Left ventricle myocardium inferior (tissue), 1 donor: ENCODE measurements around the gene RYR2. TPM values are rescaled to one million over a fixed set of nuclear protein-coding genes. Genes with fewer than 3 reads are reported as not detected.
"Not testable (repeated sequence)": the region's sequence is repeated elsewhere in the genome, so short reads cannot be mapped to it uniquely, and the experiment has no call there.

ENCODE experiments used
- DNase-seq: peaks from one replicate; pipeline ENCODE4 v3.0.0-alpha.2; 2020
- H3K27ac ChIP-seq: fragments of 200-600 bp; replicated peaks from 2 replicates; pipeline ENCODE4 v1.8.0; 2021
- H3K27me3 ChIP-seq: fragments of 200-600 bp; 2 replicates; pipeline ENCODE4 v1.8.0; 2021; ENCODE audit warnings: low read depth
- H3K36me3 ChIP-seq: fragments of 200-600 bp; 2 replicates; pipeline ENCODE4 v1.8.0; 2021
- H3K4me1 ChIP-seq: fragments of 200-600 bp; 2 replicates; pipeline ENCODE4 v1.8.0; 2021
- H3K4me3 ChIP-seq: fragments of 200-600 bp; 2 replicates; pipeline ENCODE4 v1.8.0; 2021; ENCODE audit warnings: mild to moderate bottlenecking, moderate library complexity
- H3K9me3 ChIP-seq: fragments of 200-600 bp; replicated peaks from 2 replicates; pipeline ENCODE4 v1.8.0; 2021
- intact Hi-C: fragments of 100-400 bp; cut with micrococcal nuclease; formaldehyde crosslinking; loops from one replicate; pipeline ENCODE4 v1.11.0; 2022
- total RNA-seq: library from RNA; stranded (reverse); fragmentation: NEBNext Ultra II Directional; extraction: Animal tissue kit (Norgen Biotek cat#: 25700); gene quantifications from one replicate; pipeline ENCODE4 v1.2.1, GENCODE V29; 2021
- TF ChIP-seq, protein P1 (sequence below): fragments of 200-600 bp; IDR thresholded peaks from 2 replicates; pipeline ENCODE4 v1.8.0; 2021; ENCODE audit warnings: antibody characterized with exemption, mild to moderate bottlenecking, borderline replicate concordance
- donor health status: DM: no; HTN: yes; CAD: no; lungs with severe emphysema.

RYR2 gene
- total RNA-seq, 1 donor from 2014 or later, result 783 TPM

GRCh38 chr1:237367758-237368157 is 325.8 kb downstream of the RYR2 start:
- DNase-seq, result no peak
- H3K4me1 ChIP-seq, result peaks cover 10% of the 10 kb centered on the region
- no peaks in the 10 kb centered on the region for H3K27me3 ChIP-seq
- peaks cover 15% of the 10 kb centered on the region for H3K36me3 ChIP-seq
- no peaks in the 10 kb centered on the region for H3K9me3 ChIP-seq
- intact Hi-C loops, result no loop called here
- peak overlapping the region; percentile 13 for H3K27ac ChIP-seq
- H3K4me3 ChIP-seq, result no peak overlapping the region
- TF ChIP-seq, protein P1, sequence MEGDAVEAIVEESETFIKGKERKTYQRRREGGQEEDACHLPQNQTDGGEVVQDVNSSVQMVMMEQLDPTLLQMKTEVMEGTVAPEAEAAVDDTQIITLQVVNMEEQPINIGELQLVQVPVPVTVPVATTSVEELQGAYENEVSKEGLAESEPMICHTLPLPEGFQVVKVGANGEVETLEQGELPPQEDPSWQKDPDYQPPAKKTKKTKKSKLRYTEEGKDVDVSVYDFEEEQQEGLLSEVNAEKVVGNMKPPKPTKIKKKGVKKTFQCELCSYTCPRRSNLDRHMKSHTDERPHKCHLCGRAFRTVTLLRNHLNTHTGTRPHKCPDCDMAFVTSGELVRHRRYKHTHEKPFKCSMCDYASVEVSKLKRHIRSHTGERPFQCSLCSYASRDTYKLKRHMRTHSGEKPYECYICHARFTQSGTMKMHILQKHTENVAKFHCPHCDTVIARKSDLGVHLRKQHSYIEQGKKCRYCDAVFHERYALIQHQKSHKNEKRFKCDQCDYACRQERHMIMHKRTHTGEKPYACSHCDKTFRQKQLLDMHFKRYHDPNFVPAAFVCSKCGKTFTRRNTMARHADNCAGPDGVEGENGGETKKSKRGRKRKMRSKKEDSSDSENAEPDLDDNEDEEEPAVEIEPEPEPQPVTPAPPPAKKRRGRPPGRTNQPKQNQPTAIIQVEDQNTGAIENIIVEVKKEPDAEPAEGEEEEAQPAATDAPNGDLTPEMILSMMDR, result no peak

DNA sequence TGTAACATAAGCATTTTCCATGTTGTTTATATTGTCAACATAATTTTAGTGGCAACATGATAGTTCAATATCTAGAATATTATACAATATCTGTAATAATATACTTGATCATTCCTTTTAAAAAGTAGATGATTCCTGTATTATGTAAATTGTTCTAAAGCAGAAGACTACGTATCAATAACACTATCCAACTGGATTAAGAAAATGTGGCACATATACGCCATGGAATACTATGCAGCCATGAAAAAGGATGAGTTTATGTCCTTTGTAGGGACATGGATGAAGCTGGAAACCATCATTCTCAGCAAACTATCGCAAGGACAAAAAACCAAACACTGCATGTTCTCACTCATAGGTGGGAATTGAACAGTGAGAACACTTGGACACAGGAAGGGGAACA is 329.5 kb downstream of the RYR2 start:
- H3K9me3 ChIP-seq, H3K27ac ChIP-seq, DNase-seq, H3K27me3 ChIP-seq, intact Hi-C loops, H3K4me3 ChIP-seq: not testable (repeated sequence)
- Histone ChIP-seq H3K36me3 (peaks cover 27% of the 10 kb centered on the region), H3K4me1 (peaks cover 32% of the 10 kb centered on the region)

DNA sequence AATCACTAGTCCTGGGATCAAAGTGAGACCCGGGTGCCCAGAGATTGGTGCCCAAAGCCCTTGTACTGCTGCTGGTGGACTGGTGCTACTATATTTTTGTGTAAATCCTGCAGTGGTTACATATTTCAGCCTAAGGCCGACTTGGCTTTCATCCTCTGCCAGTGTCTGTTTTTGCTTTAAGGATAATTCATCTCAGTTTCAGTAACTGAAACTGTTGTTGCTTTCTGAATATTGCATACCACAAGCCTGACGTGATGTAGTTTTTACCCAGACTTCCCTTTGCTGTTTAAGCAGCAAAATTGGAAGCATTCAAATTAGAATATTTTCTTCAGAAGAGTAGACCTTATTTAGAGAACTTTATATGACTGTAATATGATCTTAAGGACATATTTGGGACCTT is 341.8 kb downstream of the RYR2 start:
- TF ChIP-seq, protein P1, result no peak
- peaks cover 26% of the 10 kb centered on the region for H3K36me3 ChIP-seq
- peaks cover 53% of the 10 kb centered on the region for H3K4me1 ChIP-seq
- DNase-seq, result no peak
- peak overlapping the region; percentile 38 for H3K27ac ChIP-seq
- H3K9me3 ChIP-seq, result no peaks in the 10 kb centered on the region
- no peaks in the 10 kb centered on the region for H3K27me3 ChIP-seq
- intact Hi-C loops, result no loop called here
- H3K4me3 ChIP-seq, result no peak overlapping the region

GRCh38 chr1:237384213-237384612 is 342.2 kb downstream of the RYR2 start:
- Histone ChIP-seq H3K4me3 (no peak overlapping the region), H3K36me3 (peaks cover 21% of the 10 kb centered on the region), H3K4me1 (peaks cover 50% of the 10 kb centered on the region), H3K27me3 (no peaks in the 10 kb centered on the region), H3K27ac (peak overlapping the region; percentile 38), H3K9me3 (no peaks in the 10 kb centered on the region)
- intact Hi-C loops, result no loop called here
- TF ChIP-seq, protein P1, result no peak
- DNase-seq, result no peak

DNA sequence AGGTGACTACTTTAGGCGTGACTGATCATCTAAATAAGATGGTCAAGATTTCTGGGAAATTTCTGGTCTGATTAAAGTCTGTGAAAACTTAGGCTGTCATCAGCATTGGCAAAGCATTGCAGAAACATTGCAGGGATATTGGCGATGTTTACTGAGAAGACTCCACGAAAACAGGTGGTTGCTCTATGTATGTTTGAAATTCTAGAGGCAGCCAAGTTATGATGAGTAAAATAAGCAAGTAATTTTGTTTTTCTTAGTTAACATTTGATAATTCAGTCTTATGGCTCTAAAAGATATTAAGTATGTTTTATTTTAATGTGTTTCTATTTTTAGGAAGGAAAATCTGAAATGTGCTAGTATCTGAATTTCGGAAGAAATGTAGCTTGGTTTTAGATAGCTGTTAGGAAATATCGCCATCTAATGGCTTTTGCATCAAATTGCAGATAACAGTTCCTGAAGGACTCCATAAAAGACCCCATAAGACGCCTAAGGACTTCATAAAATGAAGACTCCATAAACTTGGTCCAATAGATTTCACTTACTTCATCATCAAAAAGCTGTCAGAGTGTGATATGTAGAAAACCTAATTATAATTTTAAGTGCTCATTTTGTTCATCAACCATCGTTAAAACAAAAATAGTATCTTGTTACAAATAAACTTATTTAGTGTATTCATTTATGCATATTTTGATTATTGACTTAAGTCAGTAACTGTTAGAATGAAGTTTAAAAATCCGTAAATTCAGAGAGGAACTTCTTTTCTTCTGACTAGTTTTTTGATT is 344.6 kb downstream of the RYR2 start:
- Histone ChIP-seq H3K27ac (peak overlapping the region; percentile 32), H3K4me1 (peaks cover 40% of the 10 kb centered on the region), H3K4me3 (no peak overlapping the region), H3K27me3 (no peaks in the 10 kb centered on the region), H3K36me3 (peaks cover 26% of the 10 kb centered on the region), H3K9me3 (no peaks in the 10 kb centered on the region)
- intact Hi-C loops, result no loop called here
- TF ChIP-seq, protein P1, result peak; percentile 67
- no peak for DNase-seq

GRCh38 chr1:237387144-237387505 is 345.1 kb downstream of the RYR2 start:
- TF ChIP-seq, protein P1, result no peak
- DNase-seq, result no peak
- Histone ChIP-seq H3K36me3 (peaks cover 26% of the 10 kb centered on the region), H3K27me3 (no peaks in the 10 kb centered on the region), H3K4me1 (peaks cover 36% of the 10 kb centered on the region), H3K27ac (peak overlapping the region; percentile 32), H3K4me3 (no peak overlapping the region), H3K9me3 (no peaks in the 10 kb centered on the region)
- intact Hi-C loops, result no loop called here
